ENCODE data around the gene ZNF333. TPM values are rescaled to one million over a fixed set of nuclear protein-coding genes. Genes with fewer than 3 reads are reported as not detected.
A peak's percentile ranks its signal among the peaks of the same experiment; 100 is the strongest.

The ZNF333 gene
- total RNA-seq, 3 donors from 2014 or later: 8.7 to 25.9 (median 10.7) TPM

- ATAC-seq (no peak), DNase-seq (no peak)
- H3K4me3 ChIP-seq: no peak overlapping the region
- TF ChIP-seq CTCF (IDR thresholded peaks at IDR 0.05): no peak
- H3K9me3 ChIP-seq: no peaks in the 10 kb centered on the region
- intact Hi-C loops (cut with DNase I, micrococcal nuclease): no loop called here
- H3K4me1 ChIP-seq (ENCODE audit: low read depth): no peaks in the 10 kb centered on the region
- H3K36me3 ChIP-seq (ENCODE audit: low read depth): no peaks in the 10 kb centered on the region
Measured at GRCh38 chr19:14655726-14656125, 34.1 kb upstream of the ZNF333 start.

- no peak for ATAC-seq
- H3K4me3 ChIP-seq: no peak overlapping the region
- H3K4me1 ChIP-seq (ENCODE audit: low read depth): no peaks in the 10 kb centered on the region
- intact Hi-C loops (cut with DNase I, micrococcal nuclease): no loop called here
- TF ChIP-seq CTCF (IDR thresholded peaks at IDR 0.05): no peak
- H3K9me3 ChIP-seq: no peaks in the 10 kb centered on the region
- DNase-seq: no peak
- H3K36me3 ChIP-seq (ENCODE audit: low read depth): no peaks in the 10 kb centered on the region
Measured at GRCh38 chr19:14659874-14660489, 29.9 kb upstream of the ZNF333 start.

- Histone ChIP-seq H3K4me1 (ENCODE audit: low read depth) (no peaks in the 10 kb centered on the region), H3K4me3 (no peak overlapping the region), H3K36me3 (ENCODE audit: low read depth) (no peaks in the 10 kb centered on the region), H3K9me3 (no peaks in the 10 kb centered on the region)
- TF ChIP-seq CTCF (IDR thresholded peaks at IDR 0.05): no peak
- intact Hi-C loops (cut with DNase I, micrococcal nuclease): no loop called here
- ATAC-seq (no peak), DNase-seq (peak in 1 of 3 donors; percentile 4)
Measured at GRCh38 chr19:14661372-14661924, 28.4 kb upstream of the ZNF333 start.

- H3K4me1 ChIP-seq (ENCODE audit: low read depth): no peaks in the 10 kb centered on the region
- TF ChIP-seq CTCF (IDR thresholded peaks at IDR 0.05): no peak
- no peaks in the 10 kb centered on the region for H3K9me3 ChIP-seq
- intact Hi-C loops (cut with DNase I, micrococcal nuclease): no loop called here
- ATAC-seq: no peak
- H3K36me3 ChIP-seq (ENCODE audit: low read depth): no peaks in the 10 kb centered on the region
- H3K4me3 ChIP-seq: no peak overlapping the region
- DNase-seq: no peak
Measured at GRCh38 chr19:14669940-14670339, 19.9 kb upstream of the ZNF333 start.

- TF ChIP-seq CTCF (IDR thresholded peaks at IDR 0.05): no peak
- ATAC-seq: no peak
- no peaks in the 10 kb centered on the region for H3K4me1 ChIP-seq (ENCODE audit: low read depth)
- H3K9me3 ChIP-seq: no peaks in the 10 kb centered on the region
- no peaks in the 10 kb centered on the region for H3K36me3 ChIP-seq (ENCODE audit: low read depth)
- intact Hi-C loops (cut with DNase I, micrococcal nuclease): no loop called here
- no peak for DNase-seq
- no peak overlapping the region for H3K4me3 ChIP-seq
Measured at GRCh38 chr19:14670408-14670807, 19.4 kb upstream of the ZNF333 start.

Data from mucosa of descending colon (tissue), 3 donors.